Measurements from ENCODE around the gene FNDC3A. TPM values are rescaled to one million over a fixed set of nuclear protein-coding genes. Genes with fewer than 3 reads are reported as not detected.

FNDC3A gene
- total and polyA plus RNA-seq, 9 of the 15 experiments (the other 6 are each of a cell fraction or from before 2014, with no cell fraction given): 4.1 to 22.0 (median 13.5) TPM

GRCh38 chr13:49084961-49085360, 109.2 kb downstream of the FNDC3A start (continued):
- TF ChIP-seq HCFC1 (IDR thresholded peaks at IDR 0.05; ENCODE audit: low read depth, low read length): no peak
- TF ChIP-seq ZNF197 (CRISPR knock-in tag; IDR thresholded peaks at IDR 0.05; ENCODE audit: low read depth): no peak
- no peak for TF ChIP-seq ELK3 (CRISPR knock-in tag; IDR thresholded peaks at IDR 0.05)
- no peak for TF ChIP-seq TSC22D4 (tag; IDR thresholded peaks at IDR 0.05)
- TF ChIP-seq SMARCE1 (IDR thresholded peaks at IDR 0.05): no peak

- H3K4me2 ChIP-seq (ENCODE audit: insufficient read depth, low read length): no peak overlapping the region
These were observed 111.0 kb downstream of the FNDC3A start for GRCh38 chr13:49086722-49087121.

More at GRCh38 chr13:49086722-49087121, 111.0 kb downstream of the FNDC3A start:
- Histone ChIP-seq H3K9ac (ENCODE audit: insufficient read depth in 1 of 2, low read depth in 2 of 2, low read length in 2 of 2) (no peak overlapping the region), H3K27me3 (ENCODE audit: control insufficient read depth in 2 of 2, insufficient read depth in 2 of 2, low read length in 2 of 2) (no peaks in the 10 kb centered on the region), H3K9me3 (replicated peaks; ENCODE audit: control insufficient read depth, insufficient read depth, low read depth, low read length) (no peaks in the 10 kb centered on the region), H3K9me1 (ENCODE audit: control insufficient read depth, insufficient read depth, low read length) (no peaks in the 10 kb centered on the region), H3K4me3 (no peak overlapping the region), H3K27ac (ENCODE audit: extremely low read depth, low read depth, low read length) (no peak overlapping the region), H4K20me1 (replicated peaks; ENCODE audit: control insufficient read depth, insufficient read depth, low read length) (no peaks in the 10 kb centered on the region), H3K36me3 (ENCODE audit: control insufficient read depth, insufficient read depth, low read length) (no peaks in the 10 kb centered on the region), H3K79me2 (ENCODE audit: control insufficient read depth, insufficient read depth, low read length) (no peaks in the 10 kb centered on the region; the same call in 2 of the 3 replicates), H2AFZ (ENCODE audit: low read depth, low read length) (no peak overlapping the region), H3K4me1 (replicated peaks in 1 of 2; ENCODE audit: control insufficient read depth in 2 of 2, insufficient read depth in 2 of 2, low read length in 2 of 2) (no peaks in the 10 kb centered on the region; a peak in 1 of 5 replicates)
- DNase-seq (ENCODE audit: extremely low read depth in 1 of 4, low spot score in 3 of 4) (no peak), FAIRE-seq (no peak), ATAC-seq (no peak)
- in situ Hi-C loops (cut with MboI) (no loop called here), intact Hi-C loops (cut with micrococcal nuclease) (no loop called here)
- no TSS peak for BruUV-seq (replicated peaks)
- CTCF ChIA-PET (ENCODE audit: low intra/inter-chr PET ratio): no interaction called here
- TF ChIP-seq DDX20 (tag; IDR thresholded peaks at IDR 0.05; ENCODE audit: low read depth) (no peak), MEF2A (IDR thresholded peaks at IDR 0.05; ENCODE audit: control insufficient read depth, low read depth, low read length) (no peak)
- POLR2A ChIA-PET: no interaction called here
- WGBS (ENCODE audit: insufficient coverage, low coverage, missing lambda C conversion rate): 89% methylated on average over 2 of the region's 2 CpGs
